Panc1 (cell line): ENCODE data around the gene GOLGA6D. TPM values are rescaled to one million over a fixed set of nuclear protein-coding genes. Genes with fewer than 3 reads are reported as not detected.
"Not testable (repeated sequence)": the region's sequence is repeated elsewhere in the genome, so short reads cannot be mapped to it uniquely, and the experiment has no call there.

Experiments used
- ATAC-seq: fragments of 200-7000 bp; cut with Tn5 transposase; 2 replicates; pipeline ENCODE4 v1.9.1; 2020; ENCODE audit warnings: mild to moderate bottlenecking, moderate library complexity
- BruUV-seq: library from RNA; stranded (reverse); fragments of 400-500 nt; replicated peaks from 2 replicates; lab custom pipeline; 2021; lab: Mats Ljungman, UMichigan
- CTCF ChIA-PET: fragments of 300-600 bp; sonication (Branson Sonifier 250); formaldehyde crosslinking; loops from one replicate; lab custom pipeline; 2022; ENCODE audit warnings: antibody characterized with exemption; lab: Charles Lee
- POLR2A ChIA-PET: fragments of 300-600 bp; sonication (Branson Sonifier 250); formaldehyde crosslinking; loops from one replicate; lab custom pipeline; 2022; ENCODE audit warnings: antibody characterized with exemption; lab: Charles Lee
- DNase-seq: peaks from one replicate; pipeline ENCODE4 v3.0.0-alpha.2; 2010; ENCODE audit warnings: low read depth, low spot score
- H3K27ac ChIP-seq: 2 replicates; pipeline ENCODE4 v1.5.1; 2011; ENCODE audit warnings: mild to moderate bottlenecking, low read length, inconsistent platforms
- H3K27me3 ChIP-seq: fragments of 200-500 bp; sonication (Bioruptor generic); 2 replicates; pipeline ENCODE4 v1.6.0; 2014; ENCODE audit warnings: low read length, inconsistent platforms; ENCODE audit not compliant: control insufficient read depth, insufficient read depth
- H3K36me3 ChIP-seq: fragments of 200-500 bp; sonication (Bioruptor generic); 2 replicates; pipeline ENCODE4 v1.5.1; 2014; ENCODE audit warnings: inconsistent platforms, mild to moderate bottlenecking, low read length, moderate library complexity; ENCODE audit not compliant: control insufficient read depth, insufficient read depth
- H3K4me1 ChIP-seq: 2 replicates; pipeline ENCODE4 v1.5.1; 2011; ENCODE audit warnings: inconsistent platforms, mild to moderate bottlenecking, low read length, moderate library complexity; ENCODE audit not compliant: control insufficient read depth, insufficient read depth
- H3K4me3 ChIP-seq, 2 experiments: 2 replicates each; pipeline ENCODE4 v1.5.1; 2011 to 2012; ENCODE audit warnings: low read depth in 2 of 2, low read length in 2 of 2, mild to moderate bottlenecking in 2 of 2, inconsistent platforms in 1 of 2, moderate library complexity in 1 of 2
- H3K9me3 ChIP-seq: fragments of 200-500 bp; sonication (Bioruptor generic); 2 replicates; pipeline ENCODE4 v1.5.1; 2014; ENCODE audit warnings: low read depth, mild to moderate bottlenecking, inconsistent platforms, low read length, moderate library complexity; ENCODE audit not compliant: control insufficient read depth, insufficient read depth
- CTCF ChIP-seq: fragments of 450-650 bp; IDR thresholded peaks from 2 replicates; pipeline ENCODE4 v1.5.1; 2017; ENCODE audit warnings: mild to moderate bottlenecking
- POLR2AphosphoS5 ChIP-seq: IDR thresholded peaks from 2 replicates; pipeline ENCODE4 v1.6.1; 2012; ENCODE audit warnings: mild to moderate bottlenecking, low read depth, low read length, moderate library complexity
- REST ChIP-seq, 2 experiments: IDR thresholded peaks; 2 replicates each; pipeline ENCODE4 v1.6.1; 2011 to 2012; ENCODE audit warnings: low read depth in 2 of 2, control low read depth in 1 of 2, low read length in 1 of 2, mild to moderate bottlenecking in 1 of 2, moderate library complexity in 1 of 2; ENCODE audit not compliant: insufficient read depth in 1 of 2
- SIN3A ChIP-seq: IDR thresholded peaks from 2 replicates; pipeline ENCODE4 v1.6.1; 2012; ENCODE audit warnings: low read depth, mild to moderate bottlenecking, low read length, moderate library complexity, borderline replicate concordance; ENCODE audit not compliant: insufficient read depth
- TCF7L2 ChIP-seq: IDR thresholded peaks from 2 replicates; pipeline ENCODE4 v1.6.1; 2011; ENCODE audit warnings: mild to moderate bottlenecking, low read depth, low read length, inconsistent platforms
- in situ Hi-C: cut with HindIII; loops from 2 replicates; pipeline ENCODE4 v1.10.0; 2016; ENCODE audit warnings: low sequenced_read_pairs, low pct_unique_long_range_greater_than_20kb
- intact Hi-C: fragments of 100-400 bp; cut with micrococcal nuclease; formaldehyde crosslinking; loops from one replicate; pipeline ENCODE4 v1.10.0; 2022; ENCODE audit not compliant: unreplicated experiment
- total RNA-seq: library from RNA; stranded (reverse); gene quantifications from one replicate; pipeline ENCODE4 v1.2.1, GENCODE V29; 2021; ENCODE audit not compliant: unreplicated experiment

GOLGA6D gene
- total RNA-seq, 1 experiment from 2014 or later: not detected

GRCh38 chr15:75238150-75238549, 44.5 kb upstream of the GOLGA6D start:
- DNase-seq (no peak), ATAC-seq (no peak)
- Histone ChIP-seq H3K4me3 (no peak overlapping the region), H3K27me3 (no peaks in the 10 kb centered on the region), H3K9me3 (no peaks in the 10 kb centered on the region), H3K36me3 (no peaks in the 10 kb centered on the region), H3K27ac (no peak overlapping the region), H3K4me1 (no peaks in the 10 kb centered on the region)
- no TSS peak for BruUV-seq
- CTCF ChIA-PET: no interaction called here
- POLR2A ChIA-PET: no interaction called here
- intact Hi-C loops: no loop called here
- in situ Hi-C loops: no loop called here
- TF ChIP-seq POLR2AphosphoS5 (no peak), TCF7L2 (no peak), REST (IDR thresholded peaks at IDR 0.05; ENCODE audit: insufficient read depth in 1 of 2, low read depth in 2 of 2, low read length in 1 of 2) (no peak), SIN3A (no peak), CTCF (no peak)

- POLR2A ChIA-PET, DNase-seq, H3K27me3 ChIP-seq, H3K36me3 ChIP-seq, intact Hi-C loops, BruUV-seq, in situ Hi-C loops, H3K9me3 ChIP-seq, H3K27ac ChIP-seq, ATAC-seq, H3K4me1 ChIP-seq, H3K4me3 ChIP-seq: not testable (repeated sequence)
- CTCF ChIA-PET: interaction anchor here (0.6 kb wide), 1 partner anchor 8 kb away, joined by 3 read pairs; no protein-coding TSS in a partner anchor
Measured at GRCh38 chr15:75245741-75246140, 36.9 kb upstream of the GOLGA6D start.

DNA sequence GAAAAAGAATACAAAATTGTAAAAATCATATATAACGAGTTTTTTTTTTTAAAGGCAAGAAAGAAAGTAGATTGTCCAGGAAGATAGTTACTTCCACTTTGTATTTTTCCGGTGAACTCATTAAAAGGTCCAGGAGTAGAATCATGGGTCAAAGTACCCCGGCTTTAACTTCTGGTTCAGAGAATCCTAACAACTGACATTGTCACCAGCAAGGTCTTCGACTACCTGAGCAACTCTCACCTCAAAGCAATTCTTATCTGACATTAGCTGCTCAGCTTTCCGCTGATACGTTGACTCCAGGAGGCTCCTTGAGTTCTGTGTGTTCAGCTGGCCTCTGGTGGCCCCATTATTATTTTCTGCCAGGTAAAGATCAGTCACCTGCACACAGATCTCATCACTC, 33.6 kb upstream of the GOLGA6D start:
- in situ Hi-C loops: not testable (repeated sequence)

More for the DNA sequence above, 33.6 kb upstream of the GOLGA6D start:
- POLR2A ChIA-PET, H3K9me3 ChIP-seq, H3K36me3 ChIP-seq, H3K4me1 ChIP-seq, intact Hi-C loops, CTCF ChIA-PET, DNase-seq, H3K27ac ChIP-seq, ATAC-seq, H3K4me3 ChIP-seq, BruUV-seq: not testable (repeated sequence)
- H3K27me3 ChIP-seq: peaks cover 11% of the 10 kb centered on the region
